Prostate gland (tissue), 2 donors: ENCODE data around the gene CACNA1I.

Experiments used
- CTCF ChIP-seq, 4 experiments: fragments of 200-600 bp in 2 of 4; fragments of 450-650 bp in 2 of 4; sonication (generic) in 2 of 4; IDR thresholded peaks; 1 replicate in 3 of 4; 2 replicates in 1 of 4; pipeline ENCODE4 v1.5.1; 2016 to 2019; ENCODE audit warnings: antibody characterized with exemption in 4 of 4, mild to moderate bottlenecking in 2 of 4, moderate library complexity in 2 of 4
- POLR2A ChIP-seq: fragments of 450-650 bp; IDR thresholded peaks from one replicate; pipeline ENCODE4 v1.6.1; 2016; ENCODE audit warnings: antibody characterized with exemption, mild to moderate bottlenecking

GRCh38 chr22:39525658-39525975 lies 44.9 kb upstream of the CACNA1I start:
- TF ChIP-seq CTCF (IDR thresholded peaks at IDR 0.05) (no peak), POLR2A (no peak)
